BJ (cell line): ENCODE results near the gene VLDLR. TPM values are rescaled to one million over a fixed set of nuclear protein-coding genes. Genes with fewer than 3 reads are reported as not detected.

Experiments used
- CTCF ChIA-PET: fragments of 350-600 bp; formaldehyde crosslinking; extraction: SDS; loops from one replicate; lab custom pipeline; 2021; ENCODE audit warnings: antibody characterized with exemption, inconsistent platforms; lab: Yijun Ruan, JAX
- POLR2A ChIA-PET: fragments of 300-600 bp; sonication (Branson Sonifier 250); formaldehyde crosslinking; extraction: SDS; loops from one replicate; lab custom pipeline; 2021; ENCODE audit warnings: antibody characterized with exemption; lab: Charles Lee
- DNase-seq: peaks from one replicate; pipeline ENCODE4 v3.0.0-alpha.2; 2011; ENCODE audit warnings: low read depth
- H3K27me3 ChIP-seq: 2 replicates; pipeline ENCODE4 v1.6.0; 2011; ENCODE audit warnings: low read length; ENCODE audit not compliant: control insufficient read depth, insufficient read depth
- H3K36me3 ChIP-seq: 2 replicates; pipeline ENCODE4 v1.5.1; 2011; ENCODE audit warnings: low read length; ENCODE audit not compliant: control insufficient read depth, insufficient read depth
- H3K4me3 ChIP-seq: 2 replicates; pipeline ENCODE4 v1.5.1; 2011; ENCODE audit warnings: low read depth, mild to moderate bottlenecking, control low read depth, low read length
- CTCF ChIP-seq: IDR thresholded peaks from 2 replicates; pipeline ENCODE4 v1.5.1; 2011; ENCODE audit warnings: low read depth, mild to moderate bottlenecking, control low read depth, inconsistent platforms, low read length, moderate library complexity; ENCODE audit not compliant: insufficient read depth
- polyA plus RNA-seq: library from polyadenylated mRNA; depleted of rRNA; stranded (reverse); fragments of >200 nt; gene quantifications from 2 replicates; pipeline ENCODE4 v1.2.3, GENCODE V29; 2011

VLDLR gene
- polyA plus RNA-seq, 1 experiment: 34.4 TPM

- CTCF ChIA-PET: interaction anchor here (0.6 to 1.5 kb wide), 4 partner anchors 9 to 12 kb away, joined by 3 to 4 read pairs (median 4); no protein-coding TSS in a partner anchor
- DNase-seq: no peak
Observed at GRCh38 chr9:2639786-2640185, 18.2 kb downstream of the VLDLR start.

GRCh38 chr9:2640570-2640969 lies 19.0 kb downstream of the VLDLR start:
- peaks cover 18% of the 10 kb centered on the region for H3K36me3 ChIP-seq
- H3K4me3 ChIP-seq: no peak overlapping the region
- ChIA-PET POLR2A (no interaction called here), CTCF (interaction anchor here (0.8 to 1.5 kb wide), 3 partner anchors 8 to 10 kb away, joined by 3 to 4 read pairs (median 3); no protein-coding TSS in a partner anchor)
- no peaks in the 10 kb centered on the region for H3K27me3 ChIP-seq
- DNase-seq: no peak
- no peak for TF ChIP-seq CTCF

More at GRCh38 chr9:2639786-2640185, 18.2 kb downstream of the VLDLR start:
- no peak for TF ChIP-seq CTCF
- peaks cover 15% of the 10 kb centered on the region for H3K36me3 ChIP-seq
- H3K27me3 ChIP-seq: no peaks in the 10 kb centered on the region
- no peak overlapping the region for H3K4me3 ChIP-seq
- POLR2A ChIA-PET: interaction anchor here (0.6 kb wide), 1 partner anchor 80 kb away, joined by 3 read pairs; no protein-coding TSS in a partner anchor

- no peak overlapping the region for H3K4me3 ChIP-seq
- H3K36me3 ChIP-seq: peaks cover 18% of the 10 kb centered on the region
- CTCF ChIA-PET: interaction anchor here (1.5 kb wide), 1 partner anchor 10 kb away, joined by 4 read pairs; no protein-coding TSS in a partner anchor
- DNase-seq: no peak
- TF ChIP-seq CTCF: no peak
- POLR2A ChIA-PET: no interaction called here
- no peaks in the 10 kb centered on the region for H3K27me3 ChIP-seq
Observed at GRCh38 chr9:2641033-2641432, 19.4 kb downstream of the VLDLR start.

GRCh38 chr9:2642068-2642467 lies 20.5 kb downstream of the VLDLR start:
- H3K4me3 ChIP-seq: no peak overlapping the region
- POLR2A ChIA-PET: no interaction called here
- no peak for TF ChIP-seq CTCF
- CTCF ChIA-PET: interaction anchor here (0.8 to 1.0 kb wide), 2 partner anchors 11 to 28 kb away, joined by 3 read pairs; no protein-coding TSS in a partner anchor
- peaks cover 20% of the 10 kb centered on the region for H3K36me3 ChIP-seq
- H3K27me3 ChIP-seq: no peaks in the 10 kb centered on the region
- no peak for DNase-seq

- no peak overlapping the region for H3K4me3 ChIP-seq
- ChIA-PET CTCF (interaction anchor here (1.0 kb wide), 1 partner anchor 13 kb away, joined by 3 read pairs; no protein-coding TSS in a partner anchor), POLR2A (no interaction called here)
- peaks cover 27% of the 10 kb centered on the region for H3K36me3 ChIP-seq
- no peak for DNase-seq
- TF ChIP-seq CTCF: no peak
- no peaks in the 10 kb centered on the region for H3K27me3 ChIP-seq
Observed at GRCh38 chr9:2645569-2645968, 24.0 kb downstream of the VLDLR start.
